T1000 (cell line): ENCODE results near the gene LDLRAD3.

ENCODE experiments used
- DNase-seq: peaks from one replicate; lab custom pipeline; 2025; ENCODE audit warnings: mixed read lengths; lab: John Stamatoyannopoulos, UW

LDLRAD3 gene

DNA sequence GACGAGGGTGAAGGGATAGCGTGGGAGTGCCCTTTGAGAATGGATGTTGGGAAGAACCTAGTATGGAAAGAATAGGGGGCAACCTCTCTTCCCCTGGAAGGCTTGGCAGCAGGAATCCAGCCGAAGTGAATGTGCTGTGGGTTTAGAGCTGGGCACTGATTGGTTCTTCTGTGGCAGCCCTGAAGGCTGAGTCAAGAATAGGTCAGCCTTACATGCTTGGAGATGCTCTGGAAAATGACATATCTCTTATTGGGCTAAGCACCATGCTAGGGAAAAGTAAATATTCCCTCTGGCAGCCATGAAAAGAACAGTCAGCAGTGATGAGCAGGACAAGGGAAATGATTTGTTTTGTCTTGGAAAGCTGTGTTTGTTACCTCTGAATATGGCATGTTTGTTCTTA, 195.9 kb downstream of the LDLRAD3 start:
- peak; percentile 12 for DNase-seq

DNA sequence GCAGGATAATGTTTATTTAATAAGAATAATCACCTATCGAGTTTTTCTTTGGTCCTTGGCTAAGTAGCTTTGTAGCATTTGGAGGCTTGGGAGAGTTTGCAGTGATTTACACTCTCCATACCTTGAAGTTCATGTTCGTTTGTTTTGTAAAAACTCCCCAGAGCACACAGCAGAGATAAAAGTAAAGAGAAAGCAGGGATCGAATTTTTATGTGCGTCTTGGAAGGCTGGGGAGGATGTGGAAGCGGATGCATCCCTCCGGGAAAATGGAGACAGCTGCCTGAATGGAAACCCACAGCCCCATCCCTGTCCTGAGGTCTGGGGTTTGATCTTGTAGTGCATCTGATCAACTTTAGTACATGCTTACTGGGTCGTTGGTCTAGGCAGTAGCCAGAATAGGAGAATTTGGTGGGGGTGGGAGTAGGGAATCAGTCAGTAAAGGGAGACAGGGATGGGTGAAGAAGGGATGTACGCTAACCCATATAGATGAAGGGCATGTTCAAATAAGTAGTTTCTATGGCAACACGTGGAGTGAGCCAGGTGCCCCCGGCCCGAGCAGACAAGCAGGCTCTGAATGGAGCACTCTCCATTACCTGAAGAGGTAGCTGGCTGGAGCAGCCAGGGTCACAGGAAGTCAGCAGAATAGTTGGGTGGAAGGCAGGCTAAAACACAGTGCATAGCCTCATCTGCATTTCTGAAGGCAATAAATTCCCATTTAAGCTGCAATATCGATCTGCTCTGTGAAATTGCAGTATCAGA, 197.5 kb downstream of the LDLRAD3 start:
- no peak for DNase-seq

DNA sequence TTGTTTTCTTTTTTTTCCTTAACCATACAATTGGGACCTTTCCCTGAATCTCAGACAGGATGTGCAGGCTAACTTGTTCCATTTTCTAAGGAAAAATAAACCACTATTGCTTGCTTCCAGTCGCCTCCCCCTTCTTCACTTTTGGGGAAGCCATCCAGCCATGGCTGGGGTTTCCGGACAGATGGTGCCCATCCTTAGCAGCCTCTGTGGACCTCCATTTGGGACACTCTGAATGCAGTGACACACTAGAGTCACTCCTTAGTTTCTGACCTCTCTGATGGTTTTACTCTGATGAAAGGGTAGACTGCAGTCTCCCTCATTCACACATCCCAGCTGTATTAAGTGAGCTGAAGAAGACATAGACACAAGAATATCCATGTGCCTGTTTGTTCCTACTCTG, 198.1 kb downstream of the LDLRAD3 start:
- DNase-seq, result no peak

DNA sequence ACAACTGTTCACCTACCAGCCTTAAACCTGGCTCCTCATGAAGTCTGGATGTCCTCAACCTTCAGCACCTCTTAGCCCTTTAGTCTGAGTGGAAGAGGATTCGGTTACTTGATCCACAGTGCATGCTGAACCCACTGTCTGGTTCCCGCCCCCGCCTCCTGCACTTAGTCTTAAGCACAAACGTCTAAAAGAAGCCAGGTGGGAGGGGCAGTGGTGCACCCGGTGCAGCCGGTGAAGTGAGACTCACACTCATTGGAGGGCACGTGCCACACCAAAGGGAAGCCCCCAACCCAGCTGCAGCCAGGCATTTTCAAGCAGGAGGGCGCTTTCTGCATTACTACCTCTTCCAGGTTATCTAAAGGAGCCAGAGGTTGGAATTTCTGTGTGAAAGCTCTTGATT, 198.6 kb downstream of the LDLRAD3 start:
- DNase-seq, result no peak

DNA sequence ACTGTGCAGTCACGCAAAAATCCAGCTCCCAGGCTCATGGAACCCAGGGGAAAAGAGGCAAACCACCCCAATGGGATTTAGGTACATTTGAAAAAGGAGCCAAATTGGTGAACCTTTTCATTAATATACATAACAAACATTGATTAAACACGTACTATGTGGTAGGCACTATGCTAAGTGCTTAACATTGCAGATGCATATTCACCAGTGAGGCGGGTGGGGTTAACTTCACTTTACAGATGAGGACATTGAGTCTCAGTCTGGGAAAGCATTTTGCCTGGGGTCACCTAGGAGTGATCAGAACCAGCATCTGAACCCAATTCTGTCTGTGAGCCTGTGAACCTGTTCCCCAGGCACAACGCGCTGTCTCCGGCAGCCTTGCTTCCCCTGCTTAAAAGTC, 199.0 kb downstream of the LDLRAD3 start:
- DNase-seq, result no peak

DNA sequence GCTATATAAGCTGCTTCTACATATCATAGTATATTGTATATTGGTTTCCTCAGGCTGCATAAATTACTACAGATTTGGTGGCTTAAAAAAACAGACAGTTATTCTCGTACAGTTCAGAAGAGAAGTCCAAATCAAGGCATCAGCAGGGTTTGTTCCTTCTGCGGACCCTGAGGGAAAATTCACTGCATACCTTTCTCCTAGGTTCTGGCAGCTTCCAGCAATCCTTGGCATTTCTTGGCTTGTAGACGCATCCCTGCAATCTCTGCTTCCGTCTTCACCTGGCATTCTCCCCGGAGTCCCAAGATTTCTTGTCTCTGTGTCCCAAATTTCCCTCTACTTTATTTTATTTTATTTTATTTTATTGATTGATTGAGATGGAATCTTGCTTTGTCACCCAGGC, 202.6 kb downstream of the LDLRAD3 start:
- no peak for DNase-seq

DNA sequence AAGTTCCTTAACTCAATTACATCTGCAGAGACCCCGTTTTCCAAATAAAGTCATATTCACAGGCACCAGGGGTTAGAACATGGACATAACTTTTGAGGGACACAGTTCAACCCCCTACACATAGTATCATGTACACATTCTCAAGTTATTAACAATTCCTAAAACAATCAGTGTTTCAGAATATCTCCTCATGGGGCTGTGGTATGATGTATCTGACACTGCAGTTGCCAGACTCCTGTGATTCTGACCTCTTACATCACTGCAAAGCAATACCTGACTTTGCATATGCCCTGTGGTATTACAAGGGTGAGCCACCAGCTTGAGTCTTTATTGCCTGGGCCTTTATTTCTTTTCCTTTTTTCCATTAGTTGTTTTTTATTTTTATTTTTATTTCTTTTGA, 203.6 kb downstream of the LDLRAD3 start:
- no peak for DNase-seq

DNA sequence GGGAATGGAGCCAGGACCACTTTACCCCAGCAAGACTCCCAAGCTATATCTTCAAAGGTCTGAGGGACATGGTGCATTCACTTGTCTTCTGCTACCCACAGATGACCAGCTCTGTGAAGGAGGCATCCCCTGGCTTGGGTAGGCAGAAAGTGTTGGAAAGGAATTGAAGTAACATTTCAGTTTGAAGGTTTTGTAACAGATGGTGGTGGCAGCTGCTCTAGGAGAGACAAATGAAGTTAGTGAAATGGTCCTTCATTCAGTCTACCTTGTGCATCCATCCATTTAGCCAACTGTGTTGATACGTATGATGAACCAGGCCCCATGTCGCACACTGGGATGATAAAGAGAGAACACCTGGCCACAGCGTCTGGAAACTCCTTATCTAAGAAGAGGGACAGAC, 204.8 kb downstream of the LDLRAD3 start:
- no peak for DNase-seq

DNA sequence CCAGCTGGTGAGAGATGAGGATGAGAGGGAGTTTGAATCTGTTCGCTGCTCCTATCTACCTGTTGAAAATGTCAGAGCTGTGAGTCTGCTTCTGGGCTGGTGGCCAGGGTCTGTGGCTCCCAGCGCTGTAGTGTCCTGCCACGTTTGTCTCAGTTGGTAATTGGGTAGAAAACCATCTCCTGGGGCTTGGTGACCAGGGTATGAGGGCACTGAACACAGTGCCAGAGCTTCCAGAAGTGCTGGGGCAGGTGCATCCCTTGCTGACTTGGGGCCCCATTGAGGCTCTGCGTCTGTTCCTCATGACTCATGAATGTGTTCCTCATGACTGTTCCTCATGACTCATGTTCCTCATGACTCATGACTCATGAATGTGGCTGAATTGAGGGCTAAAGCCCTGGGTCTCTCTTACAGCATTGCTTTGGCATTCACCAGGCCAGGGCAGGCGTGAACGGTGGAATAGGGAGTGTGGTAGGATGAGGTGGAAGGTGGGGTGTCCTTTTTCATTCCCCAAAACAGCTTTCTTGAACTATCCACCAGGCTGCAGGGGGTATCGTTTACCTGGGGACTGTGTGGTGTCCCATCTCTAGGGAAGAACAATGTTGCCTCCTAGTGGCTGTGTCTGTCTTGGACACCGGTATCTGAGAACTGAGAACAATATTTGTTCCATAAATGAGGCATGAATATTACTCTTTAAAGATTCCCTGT, 205.8 kb downstream of the LDLRAD3 start:
- DNase-seq, result peak; percentile 92

DNA sequence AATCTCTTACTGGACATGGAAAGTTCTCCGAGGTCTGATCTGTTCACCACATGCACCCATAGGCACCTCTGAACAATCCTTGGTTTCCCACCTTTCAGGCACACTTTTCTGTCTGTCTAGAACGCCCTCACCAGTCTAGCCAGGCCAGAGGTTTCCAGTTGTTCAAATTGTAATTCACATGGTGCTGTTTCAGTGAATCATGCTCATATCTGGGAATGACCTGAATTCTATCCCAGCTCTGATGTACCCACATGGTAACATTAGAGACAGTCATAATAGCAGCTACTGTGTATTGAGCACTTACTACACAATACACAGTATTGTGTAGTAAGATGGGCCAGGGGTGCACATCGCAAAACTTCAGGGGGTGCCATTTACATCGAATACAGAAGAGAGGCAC, 207.1 kb downstream of the LDLRAD3 start:
- no peak for DNase-seq

DNA sequence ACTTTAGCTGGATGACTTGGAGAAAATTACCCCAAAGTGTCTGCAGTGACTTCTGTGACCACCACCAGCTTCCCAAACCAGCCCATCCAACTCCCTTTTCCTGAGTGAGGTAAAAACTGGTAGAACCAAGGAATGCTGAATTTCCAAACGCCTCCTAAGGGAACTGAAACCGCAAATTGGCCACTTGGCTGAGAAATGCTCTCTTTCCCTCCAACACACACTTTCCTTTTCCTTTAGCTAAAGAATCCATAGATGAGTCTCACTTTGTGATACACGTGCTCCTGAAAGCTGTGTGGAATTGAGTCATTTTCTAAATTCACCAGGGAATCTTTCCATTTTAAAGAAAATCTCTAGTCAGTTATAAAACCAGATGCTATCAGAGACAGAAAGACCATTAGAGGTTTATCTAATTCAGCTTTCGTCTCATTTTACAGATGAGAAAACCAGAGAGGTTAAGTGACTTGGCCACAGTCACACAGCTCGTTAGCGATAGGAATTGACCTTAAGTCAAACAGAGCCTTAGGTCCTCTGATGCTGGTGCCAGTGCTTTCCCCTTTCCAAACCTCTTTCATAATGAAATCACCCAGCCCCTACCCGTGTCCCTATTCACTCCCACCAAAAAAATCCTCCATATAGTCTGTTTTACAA, 208.2 kb downstream of the LDLRAD3 start:
- DNase-seq, result no peak

DNA sequence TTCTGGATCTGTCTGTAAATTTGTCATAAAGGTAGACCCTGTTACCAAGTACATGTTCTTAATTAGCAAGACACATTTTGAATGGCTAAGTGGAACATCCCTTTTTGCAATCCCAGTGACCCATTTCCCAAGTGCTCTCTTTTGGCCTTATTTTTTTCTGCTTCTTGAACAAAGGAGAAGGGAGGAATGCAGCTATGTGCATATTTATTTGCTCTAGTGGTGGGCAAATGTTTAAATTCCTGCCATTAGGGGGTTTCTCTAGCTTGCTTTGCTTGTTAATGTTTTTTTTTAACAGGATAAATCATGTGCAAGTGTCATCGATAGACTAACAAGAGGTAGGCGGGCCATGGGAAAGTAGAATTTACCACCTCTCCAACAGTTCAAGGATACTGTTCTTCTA, 209.7 kb downstream of the LDLRAD3 start:
- DNase-seq, result no peak

DNA sequence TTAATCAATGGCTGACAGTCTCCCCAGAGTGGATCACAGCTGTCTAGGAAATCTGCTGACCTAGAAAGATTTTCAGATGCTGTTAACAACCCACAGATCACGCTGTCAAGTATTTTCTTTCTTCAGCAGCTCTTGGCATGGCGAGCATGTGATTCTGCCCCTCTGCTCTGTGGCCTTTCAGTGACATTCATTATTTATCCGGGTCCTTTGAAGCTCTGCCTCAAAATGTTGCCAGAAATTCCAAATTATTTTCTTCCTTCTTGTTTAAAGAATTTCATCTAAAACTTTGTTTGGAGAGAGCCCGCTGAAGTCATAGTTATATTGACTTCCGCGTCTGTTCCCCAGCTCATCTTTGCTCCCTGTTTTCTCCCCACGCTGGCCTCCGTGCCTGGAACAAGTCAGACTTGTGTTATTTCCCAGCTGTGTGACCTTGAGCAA, 211.3 kb downstream of the LDLRAD3 start:
- DNase-seq, result no peak

DNA sequence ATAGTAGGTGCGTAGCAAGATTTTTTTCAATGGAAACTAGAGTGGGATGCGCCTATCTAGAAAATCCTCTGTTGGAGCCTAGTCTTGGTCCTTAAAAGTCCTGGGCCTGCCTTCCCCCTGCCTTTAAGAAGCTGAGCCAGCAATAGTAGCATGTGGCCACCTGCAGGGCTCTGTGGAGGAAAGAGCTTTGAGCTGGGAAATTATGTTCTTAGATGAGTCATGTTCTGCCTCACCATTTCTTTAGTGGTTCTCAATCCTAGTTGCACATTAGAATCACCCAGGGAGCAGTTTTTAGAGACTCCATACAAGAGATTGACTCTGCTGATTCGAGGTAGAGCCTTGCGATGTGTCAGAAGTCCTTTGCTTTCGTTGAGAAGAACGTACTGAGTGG, 211.9 kb downstream of the LDLRAD3 start:
- DNase-seq, result no peak

DNA sequence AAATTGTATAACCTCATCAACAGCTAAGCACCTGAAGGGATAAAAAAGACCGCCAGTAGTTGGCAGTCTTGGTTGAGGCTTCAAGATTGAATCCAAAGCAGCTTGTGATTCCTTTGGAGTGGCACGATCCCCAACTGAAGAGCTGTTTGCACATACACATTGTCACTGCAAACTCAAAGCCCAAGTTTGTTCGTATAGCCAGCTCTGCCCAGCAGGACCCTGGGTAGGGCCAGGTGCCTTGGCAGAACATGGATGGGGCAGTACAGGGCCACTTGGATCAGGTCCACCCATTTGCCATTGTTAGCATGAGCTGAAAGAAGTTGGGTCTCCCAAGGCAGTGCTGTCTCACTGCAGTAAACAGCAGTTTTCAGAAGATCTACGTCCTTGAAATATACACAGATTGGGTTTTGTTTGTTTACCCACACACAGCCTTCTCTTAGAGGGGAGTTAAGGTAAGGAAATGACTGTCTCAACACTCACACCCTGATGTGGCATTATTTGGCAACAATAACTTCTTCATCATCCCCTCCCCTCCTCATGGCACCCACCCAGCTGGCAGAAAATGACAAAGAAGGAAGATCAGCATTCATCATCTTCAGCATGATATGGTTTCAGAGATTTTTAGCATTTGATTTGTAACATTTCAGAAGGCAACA, 212.4 kb downstream of the LDLRAD3 start:
- DNase-seq, result no peak

DNA sequence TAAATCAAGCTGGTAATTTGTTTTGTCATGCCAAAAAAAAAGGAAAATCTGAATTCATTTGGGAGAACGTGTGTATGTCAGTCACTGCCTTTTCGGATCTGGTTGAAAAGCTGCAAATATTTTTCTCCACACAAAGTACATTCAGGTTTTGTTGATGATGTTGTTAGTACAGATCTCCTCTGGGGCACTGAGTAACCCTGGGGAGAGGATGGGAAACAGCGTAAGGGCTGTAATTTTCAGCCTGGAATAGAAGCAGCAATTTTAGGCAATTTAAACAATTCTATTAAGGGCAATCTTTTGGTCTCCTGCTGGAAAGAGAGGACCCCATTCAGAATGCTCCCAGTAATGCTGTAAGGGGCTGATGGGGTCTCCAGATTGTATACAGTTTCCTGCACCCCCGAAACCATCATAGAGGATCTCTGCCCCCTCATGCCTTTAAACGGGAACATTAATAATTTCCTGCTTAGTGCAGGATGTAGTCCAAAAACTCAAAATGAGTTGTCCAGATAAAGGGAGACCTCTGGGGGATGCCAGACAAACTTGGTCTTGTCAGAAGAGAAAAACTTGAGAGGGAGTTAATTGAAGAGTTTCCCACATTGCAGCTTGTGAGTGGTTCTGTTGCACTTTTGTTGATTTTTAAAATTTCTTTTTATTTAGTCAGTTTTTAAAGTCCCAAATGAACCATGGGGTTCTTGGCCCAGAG, 213.1 kb downstream of the LDLRAD3 start:
- no peak for DNase-seq

DNA sequence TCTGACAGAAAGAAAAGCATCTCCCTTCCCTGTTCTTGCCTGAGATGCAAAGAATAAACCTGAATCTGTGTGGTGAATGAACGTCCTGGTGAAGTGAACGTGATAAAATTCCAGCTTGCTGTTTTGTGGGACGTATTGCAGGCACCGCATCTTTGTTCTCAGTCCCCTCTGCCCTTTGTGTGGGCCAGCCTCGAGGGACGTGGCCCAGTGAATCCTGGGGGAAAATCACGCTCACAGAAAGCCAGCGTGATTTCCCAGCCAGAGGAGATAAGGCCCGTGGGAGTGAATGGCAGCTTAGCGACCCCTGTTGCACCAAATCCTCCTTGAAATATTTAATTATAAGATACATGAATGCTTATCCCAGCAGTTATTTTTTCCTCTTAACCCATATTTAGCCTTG, 216.2 kb downstream of the LDLRAD3 start:
- DNase-seq, result no peak

DNA sequence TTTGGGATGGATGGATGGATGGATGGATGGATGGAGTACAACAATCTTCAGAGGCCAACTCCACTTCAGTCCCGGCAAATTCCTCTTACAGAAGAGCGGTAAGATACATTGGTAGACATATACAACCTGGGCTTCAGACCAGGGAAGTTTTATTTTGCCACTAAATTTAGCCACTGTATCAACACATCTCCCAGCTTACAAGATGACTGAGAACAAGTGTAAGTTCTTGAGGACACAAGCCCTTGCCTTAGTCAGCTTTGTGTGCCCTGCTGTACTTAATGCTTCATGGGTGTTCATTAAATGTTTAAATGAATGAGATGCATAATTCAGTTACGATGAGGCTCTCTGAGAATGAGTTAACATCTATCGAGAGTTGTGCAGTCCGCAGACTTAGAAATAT, 217.7 kb downstream of the LDLRAD3 start:
- no peak for DNase-seq

DNA sequence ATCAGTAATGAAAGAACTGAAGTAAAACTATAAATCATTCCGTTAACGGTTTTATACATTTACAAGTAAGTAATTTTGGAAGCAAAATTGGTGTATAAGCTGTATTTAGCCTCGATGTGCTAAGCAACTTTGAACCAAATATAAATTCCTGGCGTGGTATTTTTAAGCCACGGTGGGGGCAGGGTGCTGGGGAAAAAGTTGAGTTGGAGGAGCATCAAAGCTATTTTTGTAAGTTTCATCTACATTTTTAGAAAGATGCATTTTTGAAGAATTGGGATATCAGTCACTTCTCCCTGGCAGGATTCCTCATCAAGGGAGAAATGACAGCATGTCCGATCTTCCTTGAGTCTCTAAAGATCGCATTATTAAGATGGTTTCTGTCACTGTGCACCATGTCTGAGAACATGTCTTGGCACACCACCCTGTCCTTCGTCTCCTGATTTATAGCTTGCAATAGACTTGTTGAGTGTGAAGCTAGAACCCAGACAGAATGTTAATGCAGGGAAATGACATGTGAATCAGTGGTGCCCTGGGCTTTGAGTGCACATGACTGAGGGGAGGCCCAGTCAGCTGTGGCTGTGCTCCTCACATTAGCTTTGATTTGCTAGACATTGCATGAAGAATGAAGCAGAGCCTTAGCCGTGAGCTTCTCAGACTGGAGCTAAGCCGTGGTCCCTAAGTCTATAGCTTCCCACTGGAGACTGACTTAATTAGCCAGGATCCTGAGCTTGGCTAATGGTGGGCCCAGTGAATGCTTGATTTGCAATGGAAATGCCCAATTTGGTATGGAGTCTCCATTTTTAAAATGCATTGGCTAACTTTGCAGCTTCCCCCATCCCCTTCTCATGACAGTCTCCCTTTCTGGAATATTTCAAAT, 218.4 kb downstream of the LDLRAD3 start:
- DNase-seq, result no peak

DNA sequence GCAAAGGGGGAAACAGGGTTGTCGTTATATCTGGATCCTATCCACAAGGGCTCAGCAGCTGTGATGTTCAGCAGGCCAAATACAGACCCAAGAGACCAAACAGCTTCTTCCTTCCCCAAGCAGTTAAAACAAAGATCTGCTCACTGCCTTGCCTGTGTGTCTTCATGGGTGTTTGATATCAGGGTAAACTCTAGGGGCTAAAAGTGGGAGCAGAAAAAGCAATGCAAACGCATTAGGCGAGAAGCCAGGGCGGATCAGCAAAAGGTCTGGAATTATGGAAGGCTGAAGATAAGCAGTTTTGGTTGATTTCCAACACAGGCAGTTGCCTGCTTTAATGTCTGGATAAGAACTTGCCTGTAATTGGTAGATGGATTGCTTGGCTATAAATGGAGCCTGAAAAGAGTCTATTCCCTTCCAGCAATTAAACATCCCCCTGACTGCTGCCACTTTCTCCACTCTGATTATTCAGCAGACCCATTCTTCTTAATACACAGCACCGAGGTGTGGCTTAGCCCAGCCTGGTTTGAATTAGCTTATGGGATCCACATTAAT, 219.1 kb downstream of the LDLRAD3 start:
- no peak for DNase-seq
